ENCODE data around the gene C19orf38.
"Not testable (repeated sequence)": the region's sequence is repeated elsewhere in the genome, so short reads cannot be mapped to it uniquely, and the experiment has no call there.

Gene C19orf38

DNA sequence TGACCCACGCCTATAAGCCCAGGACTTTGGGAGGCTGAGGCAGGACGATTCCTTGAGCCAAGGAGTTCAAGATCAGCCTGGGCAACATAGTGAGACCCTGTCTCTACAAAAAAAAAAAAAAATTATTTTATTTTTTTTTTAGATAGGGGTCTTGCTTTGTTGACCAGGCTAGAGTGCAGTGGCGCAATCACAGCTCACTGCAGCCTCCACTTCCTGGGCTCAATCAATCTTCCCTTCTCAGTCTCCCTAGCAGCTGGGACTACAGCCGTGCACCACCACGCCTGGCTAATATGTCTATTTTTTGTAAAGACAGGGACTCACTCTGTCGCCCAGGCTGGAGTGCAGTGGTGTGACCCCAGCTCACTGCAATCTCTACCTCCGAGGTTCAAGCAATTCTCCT lies 4.7 kb downstream of the C19orf38 start:
- TF ChIP-seq ZFX (IDR thresholded peaks at IDR 0.05; ENCODE audit: borderline replicate concordance): no peak
- TF ChIP-seq, protein P1, sequence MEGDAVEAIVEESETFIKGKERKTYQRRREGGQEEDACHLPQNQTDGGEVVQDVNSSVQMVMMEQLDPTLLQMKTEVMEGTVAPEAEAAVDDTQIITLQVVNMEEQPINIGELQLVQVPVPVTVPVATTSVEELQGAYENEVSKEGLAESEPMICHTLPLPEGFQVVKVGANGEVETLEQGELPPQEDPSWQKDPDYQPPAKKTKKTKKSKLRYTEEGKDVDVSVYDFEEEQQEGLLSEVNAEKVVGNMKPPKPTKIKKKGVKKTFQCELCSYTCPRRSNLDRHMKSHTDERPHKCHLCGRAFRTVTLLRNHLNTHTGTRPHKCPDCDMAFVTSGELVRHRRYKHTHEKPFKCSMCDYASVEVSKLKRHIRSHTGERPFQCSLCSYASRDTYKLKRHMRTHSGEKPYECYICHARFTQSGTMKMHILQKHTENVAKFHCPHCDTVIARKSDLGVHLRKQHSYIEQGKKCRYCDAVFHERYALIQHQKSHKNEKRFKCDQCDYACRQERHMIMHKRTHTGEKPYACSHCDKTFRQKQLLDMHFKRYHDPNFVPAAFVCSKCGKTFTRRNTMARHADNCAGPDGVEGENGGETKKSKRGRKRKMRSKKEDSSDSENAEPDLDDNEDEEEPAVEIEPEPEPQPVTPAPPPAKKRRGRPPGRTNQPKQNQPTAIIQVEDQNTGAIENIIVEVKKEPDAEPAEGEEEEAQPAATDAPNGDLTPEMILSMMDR (IDR thresholded peaks at IDR 0.05): no peak
- H3K27ac ChIP-seq: no peak overlapping the region

DNA sequence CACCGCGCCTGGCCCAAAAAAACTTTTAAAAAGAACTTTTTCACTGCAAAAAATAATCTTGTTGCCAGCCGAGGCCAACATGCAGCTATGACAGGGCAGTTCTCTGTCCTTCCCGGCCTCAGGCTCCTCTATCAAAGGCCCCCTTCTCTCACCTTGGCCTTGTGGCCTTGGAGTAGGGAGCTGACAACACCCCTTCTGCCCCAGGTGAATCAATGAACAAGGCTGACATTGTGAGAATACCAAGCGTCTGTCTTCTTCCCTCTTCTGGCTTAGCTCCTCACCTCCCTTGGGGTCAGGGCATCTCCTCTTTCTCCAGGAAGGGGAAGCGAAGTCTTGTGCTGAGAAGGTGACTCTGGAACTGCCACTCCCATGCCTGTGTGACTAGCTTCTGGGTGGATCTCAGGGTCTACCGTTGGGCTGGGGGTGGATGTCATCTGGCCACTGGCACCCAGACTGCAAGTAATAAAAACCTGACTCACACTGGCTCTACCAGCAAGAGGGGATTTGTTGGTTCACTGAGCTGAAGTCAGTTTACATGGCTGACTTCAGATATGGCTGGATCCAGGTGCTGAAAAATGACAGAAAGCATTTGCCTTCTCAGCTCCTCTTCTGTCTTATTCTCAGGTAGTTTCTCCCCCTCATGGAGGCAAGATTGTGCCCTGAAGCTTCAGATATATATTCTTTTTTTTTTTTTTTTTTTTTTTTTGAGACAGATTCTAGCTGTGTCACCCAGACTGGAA lies 6.3 kb downstream of the C19orf38 start:
- TF ChIP-seq, protein P1 (IDR thresholded peaks at IDR 0.05): no peak
- no peak for TF ChIP-seq ZFX (IDR thresholded peaks at IDR 0.05; ENCODE audit: borderline replicate concordance)
- H3K27ac ChIP-seq: no peak overlapping the region

DNA sequence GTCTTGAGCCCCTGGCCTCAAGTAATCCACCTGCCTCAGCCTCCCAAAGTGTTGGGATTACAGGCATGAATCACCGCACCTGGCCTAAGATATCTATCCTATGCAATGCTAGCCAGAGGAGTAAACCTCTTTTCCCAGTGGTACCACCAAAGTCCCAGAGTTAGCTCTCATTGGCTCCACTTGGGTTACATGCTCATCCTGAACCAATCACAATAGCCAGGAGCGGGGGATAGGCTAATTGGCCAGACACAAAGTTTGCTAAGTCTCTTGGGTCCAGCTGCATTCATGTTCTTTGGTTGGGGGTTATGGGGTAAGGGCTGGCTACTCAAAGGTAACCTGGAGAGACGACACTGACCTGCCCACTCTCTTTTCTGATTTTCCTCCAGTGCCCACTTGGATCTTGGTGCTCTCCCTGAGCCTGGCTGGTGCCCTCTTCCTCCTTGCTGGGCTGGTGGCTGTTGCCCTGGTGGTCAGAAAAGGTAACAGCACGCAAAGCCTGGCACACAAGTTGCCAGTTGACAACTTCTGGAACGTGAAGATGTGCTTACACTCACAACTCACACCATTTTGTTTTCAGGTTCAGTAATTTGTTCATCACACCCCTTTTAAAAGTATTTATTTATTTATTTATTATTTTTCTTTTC lies 7.8 kb downstream of the C19orf38 start:
- TF ChIP-seq, protein P1 (IDR thresholded peaks at IDR 0.05): peak; percentile 77
- TF ChIP-seq ZFX (IDR thresholded peaks at IDR 0.05; ENCODE audit: borderline replicate concordance): no peak
- no peak overlapping the region for H3K27ac ChIP-seq

DNA sequence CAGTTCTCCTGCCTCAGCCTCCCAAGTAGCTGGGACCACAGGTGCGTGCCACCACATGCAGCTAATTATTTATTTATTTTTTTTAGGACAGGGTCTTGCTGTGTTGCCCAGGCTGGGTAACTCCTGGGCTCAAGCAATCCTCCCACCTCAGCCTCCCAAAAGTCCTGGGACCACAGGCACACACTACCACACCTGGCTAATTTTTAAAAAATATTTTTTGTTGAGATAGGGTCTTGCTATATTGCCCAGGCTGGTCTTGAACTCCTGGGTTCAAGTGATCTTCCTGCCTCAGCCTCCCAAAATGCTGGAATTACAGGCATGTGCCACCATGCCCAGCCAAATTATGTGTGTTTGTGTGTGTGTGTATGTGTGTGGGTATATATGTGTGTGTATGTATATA lies 8.7 kb downstream of the C19orf38 start:
- H3K27ac ChIP-seq: not testable (repeated sequence)

DNA sequence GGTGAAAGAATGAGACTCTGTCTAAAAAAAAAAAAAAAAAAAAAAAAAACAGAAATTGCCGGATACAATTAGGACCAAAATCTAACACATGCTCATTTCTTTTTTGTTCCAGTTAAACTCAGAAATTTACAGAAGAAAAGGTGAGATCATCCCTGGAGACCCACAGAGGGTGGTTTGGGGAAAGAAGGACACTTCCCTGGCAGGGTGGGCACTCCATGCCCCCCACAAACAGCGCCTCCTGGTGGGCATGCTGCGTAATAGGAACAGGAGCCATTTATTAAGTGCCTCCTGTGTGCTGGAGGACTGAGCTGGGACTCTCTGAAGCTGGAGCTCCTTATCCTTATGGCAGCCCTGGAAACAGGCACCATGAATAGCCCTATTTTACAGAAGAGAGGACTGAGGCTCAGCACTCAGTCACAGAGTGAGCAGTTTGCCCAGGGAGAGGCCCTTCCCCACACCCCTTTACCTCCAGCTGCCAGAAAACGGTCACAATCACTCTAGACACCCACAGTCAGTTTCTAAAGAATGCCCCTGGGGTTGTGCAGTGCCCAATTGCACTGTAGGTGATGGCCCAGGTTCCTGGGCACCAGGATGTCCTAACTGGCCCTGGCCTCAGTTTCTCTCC lies 10.1 kb downstream of the C19orf38 start:
- TF ChIP-seq, protein P1 (IDR thresholded peaks at IDR 0.05): peak; percentile 83
- TF ChIP-seq ZFX (IDR thresholded peaks at IDR 0.05; ENCODE audit: borderline replicate concordance): no peak
- no peak overlapping the region for H3K27ac ChIP-seq

DNA sequence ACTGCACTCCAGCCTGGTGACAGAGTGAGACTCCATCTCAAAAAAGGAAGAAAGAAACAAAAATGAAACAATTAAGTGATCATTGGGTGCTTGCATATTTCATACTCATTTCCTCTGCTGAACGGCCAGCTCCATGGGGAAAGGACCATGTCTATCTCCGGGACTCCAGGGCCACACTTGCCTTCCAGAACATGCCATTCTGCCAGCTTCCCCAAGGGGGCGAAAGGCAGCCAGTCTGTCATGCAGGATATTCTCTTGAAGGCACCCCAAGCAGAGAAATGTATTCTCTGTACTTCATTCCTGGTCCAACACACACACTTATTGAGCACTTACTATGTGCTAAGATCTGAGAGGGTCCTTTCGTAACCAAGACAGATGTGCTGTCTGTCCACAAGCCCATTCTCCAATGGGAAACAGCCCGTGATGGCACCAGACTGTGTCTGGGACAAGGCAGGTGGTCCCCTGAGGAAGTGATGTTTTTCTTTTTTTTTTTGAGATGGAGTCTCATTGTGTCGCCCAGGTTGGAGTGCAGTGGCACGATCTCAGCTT lies 13.0 kb downstream of the C19orf38 start:
- TF ChIP-seq ZFX (IDR thresholded peaks at IDR 0.05; ENCODE audit: borderline replicate concordance): no peak
- TF ChIP-seq, protein P1 (IDR thresholded peaks at IDR 0.05): peak; percentile 47
- no peak overlapping the region for H3K27ac ChIP-seq

DNA sequence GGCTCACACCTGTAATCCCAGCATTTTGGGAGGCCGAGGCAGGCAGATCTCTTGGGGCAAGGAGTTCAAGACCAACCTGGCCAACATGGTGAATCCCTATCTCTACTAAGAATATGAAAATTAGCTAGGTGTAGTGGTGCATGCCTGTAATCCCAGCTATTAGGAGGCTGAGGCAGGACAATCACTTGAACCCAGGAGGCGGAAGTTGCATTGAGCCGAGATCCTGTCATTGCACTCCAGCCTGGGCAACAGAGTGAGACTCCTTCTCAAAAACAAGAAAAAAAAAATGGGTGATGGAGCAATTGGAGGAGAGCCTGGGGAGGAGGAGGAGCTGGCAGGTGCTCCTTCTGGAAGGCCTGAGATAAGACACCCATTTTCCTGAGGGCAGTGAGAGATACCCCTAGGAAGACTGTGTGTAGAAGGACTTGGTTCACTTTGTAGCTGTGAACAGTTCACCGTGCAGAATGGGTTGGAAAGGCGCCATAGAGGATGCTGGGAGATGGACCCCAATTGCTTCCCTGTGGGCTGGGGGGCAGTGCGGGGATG lies 14.4 kb downstream of the C19orf38 start:
- no peak for TF ChIP-seq ZFX (IDR thresholded peaks at IDR 0.05; ENCODE audit: borderline replicate concordance)
- TF ChIP-seq, protein P1 (IDR thresholded peaks at IDR 0.05): no peak
- H3K27ac ChIP-seq: no peak overlapping the region
